ENCODE measurements around the gene ZNRF3.

Gene ZNRF3

DNA sequence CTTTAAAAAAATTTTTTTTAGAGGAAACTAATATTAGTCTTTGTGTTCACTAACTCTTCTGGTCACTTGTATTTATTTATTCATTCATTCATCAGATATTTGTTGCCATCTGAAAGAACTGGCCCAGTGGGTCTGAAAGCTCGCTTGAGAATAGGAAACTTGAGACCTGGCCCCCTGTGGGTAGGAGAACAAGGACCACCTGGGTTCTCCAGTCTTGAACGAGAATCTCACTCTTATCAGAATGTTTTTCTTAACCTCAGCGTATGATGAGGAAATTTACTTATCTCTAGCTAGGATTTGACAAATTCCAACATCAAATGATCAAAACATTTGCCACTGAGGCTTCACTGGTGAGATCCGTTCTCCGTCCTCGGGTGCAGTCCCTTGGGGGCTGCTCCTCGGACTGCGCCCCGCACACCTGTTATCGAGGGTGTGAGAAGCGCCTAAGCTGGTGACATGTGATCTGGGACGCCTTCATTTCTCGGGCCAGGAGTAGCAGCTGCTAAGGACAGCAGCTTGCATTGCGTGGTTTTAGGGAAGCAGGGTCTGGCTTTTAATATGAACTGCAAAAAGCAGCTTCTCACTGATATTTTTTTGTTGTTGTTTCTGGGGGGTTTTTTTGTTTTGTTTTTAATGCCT, 171.9 kb downstream of the ZNRF3 start:
- TF ChIP-seq, protein P1, sequence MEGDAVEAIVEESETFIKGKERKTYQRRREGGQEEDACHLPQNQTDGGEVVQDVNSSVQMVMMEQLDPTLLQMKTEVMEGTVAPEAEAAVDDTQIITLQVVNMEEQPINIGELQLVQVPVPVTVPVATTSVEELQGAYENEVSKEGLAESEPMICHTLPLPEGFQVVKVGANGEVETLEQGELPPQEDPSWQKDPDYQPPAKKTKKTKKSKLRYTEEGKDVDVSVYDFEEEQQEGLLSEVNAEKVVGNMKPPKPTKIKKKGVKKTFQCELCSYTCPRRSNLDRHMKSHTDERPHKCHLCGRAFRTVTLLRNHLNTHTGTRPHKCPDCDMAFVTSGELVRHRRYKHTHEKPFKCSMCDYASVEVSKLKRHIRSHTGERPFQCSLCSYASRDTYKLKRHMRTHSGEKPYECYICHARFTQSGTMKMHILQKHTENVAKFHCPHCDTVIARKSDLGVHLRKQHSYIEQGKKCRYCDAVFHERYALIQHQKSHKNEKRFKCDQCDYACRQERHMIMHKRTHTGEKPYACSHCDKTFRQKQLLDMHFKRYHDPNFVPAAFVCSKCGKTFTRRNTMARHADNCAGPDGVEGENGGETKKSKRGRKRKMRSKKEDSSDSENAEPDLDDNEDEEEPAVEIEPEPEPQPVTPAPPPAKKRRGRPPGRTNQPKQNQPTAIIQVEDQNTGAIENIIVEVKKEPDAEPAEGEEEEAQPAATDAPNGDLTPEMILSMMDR (IDR thresholded peaks at IDR 0.05; ENCODE audit: low read depth, low read length): no peak
- no peak for TF ChIP-seq EZH2phosphoT487 (IDR thresholded peaks at IDR 0.05; ENCODE audit: low read depth)
- no peak overlapping the region for H3K9ac ChIP-seq (ENCODE audit: low read length)
- H2AFZ ChIP-seq (ENCODE audit: low read depth, low read length): no peak overlapping the region
- H3K4me1 ChIP-seq (ENCODE audit: low read length): no peaks in the 10 kb centered on the region
- H3K4me2 ChIP-seq (ENCODE audit: low read length): no peak overlapping the region
- H3K36me3 ChIP-seq (replicated peaks; ENCODE audit: low read depth, low read length): peaks cover 7% of the 10 kb centered on the region
- no peaks in the 10 kb centered on the region; the same call in 1 of the 2 replicates for H4K20me1 ChIP-seq (ENCODE audit: insufficient read depth, low read length)
- H3K27ac ChIP-seq (ENCODE audit: low read length): no peak overlapping the region
- H3K79me2 ChIP-seq (ENCODE audit: low read length): no peaks in the 10 kb centered on the region
- no peaks in the 10 kb centered on the region for H3K9me3 ChIP-seq (ENCODE audit: insufficient read depth, low read length)
- H3K27me3 ChIP-seq (ENCODE audit: low read depth, low read length): no peaks in the 10 kb centered on the region
- H3K4me3 ChIP-seq (ENCODE audit: low read length): no peak overlapping the region

DNA sequence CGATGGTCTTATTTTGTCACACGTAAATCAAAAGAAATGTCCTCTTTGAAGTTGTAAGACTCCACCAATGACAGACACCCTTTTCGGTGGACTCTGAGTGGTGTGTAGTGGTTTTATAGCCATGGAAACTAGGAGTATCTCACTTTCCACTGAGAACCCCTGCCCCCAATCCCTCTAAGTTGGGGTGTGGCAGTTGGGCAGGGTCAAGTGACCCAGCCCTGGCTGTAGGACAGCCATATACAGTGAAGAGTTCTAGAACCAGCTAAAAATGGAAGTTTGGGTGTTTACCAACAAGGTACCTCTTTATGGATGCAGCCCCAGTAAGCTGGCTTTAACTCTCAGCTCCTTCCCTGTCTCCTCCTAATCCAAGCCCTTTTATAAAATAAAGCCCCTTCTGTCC, 173.1 kb downstream of the ZNRF3 start:
- Histone ChIP-seq H3K4me2 (ENCODE audit: low read length) (no peak overlapping the region), H3K27me3 (ENCODE audit: low read depth, low read length) (no peaks in the 10 kb centered on the region), H3K9ac (ENCODE audit: low read length) (no peak overlapping the region), H2AFZ (ENCODE audit: low read depth, low read length) (no peak overlapping the region), H3K4me3 (ENCODE audit: low read length) (no peak overlapping the region), H3K27ac (ENCODE audit: low read length) (no peak overlapping the region), H3K79me2 (ENCODE audit: low read length) (no peaks in the 10 kb centered on the region), H3K36me3 (replicated peaks; ENCODE audit: low read depth, low read length) (no peaks in the 10 kb centered on the region), H4K20me1 (ENCODE audit: insufficient read depth, low read length) (no peaks in the 10 kb centered on the region; the same call in 1 of the 2 replicates), H3K4me1 (ENCODE audit: low read length) (no peaks in the 10 kb centered on the region), H3K9me3 (ENCODE audit: insufficient read depth, low read length) (no peaks in the 10 kb centered on the region)
- TF ChIP-seq, protein P1 (IDR thresholded peaks at IDR 0.05; ENCODE audit: low read depth, low read length): no peak
- TF ChIP-seq EZH2phosphoT487 (IDR thresholded peaks at IDR 0.05; ENCODE audit: low read depth): no peak

DNA sequence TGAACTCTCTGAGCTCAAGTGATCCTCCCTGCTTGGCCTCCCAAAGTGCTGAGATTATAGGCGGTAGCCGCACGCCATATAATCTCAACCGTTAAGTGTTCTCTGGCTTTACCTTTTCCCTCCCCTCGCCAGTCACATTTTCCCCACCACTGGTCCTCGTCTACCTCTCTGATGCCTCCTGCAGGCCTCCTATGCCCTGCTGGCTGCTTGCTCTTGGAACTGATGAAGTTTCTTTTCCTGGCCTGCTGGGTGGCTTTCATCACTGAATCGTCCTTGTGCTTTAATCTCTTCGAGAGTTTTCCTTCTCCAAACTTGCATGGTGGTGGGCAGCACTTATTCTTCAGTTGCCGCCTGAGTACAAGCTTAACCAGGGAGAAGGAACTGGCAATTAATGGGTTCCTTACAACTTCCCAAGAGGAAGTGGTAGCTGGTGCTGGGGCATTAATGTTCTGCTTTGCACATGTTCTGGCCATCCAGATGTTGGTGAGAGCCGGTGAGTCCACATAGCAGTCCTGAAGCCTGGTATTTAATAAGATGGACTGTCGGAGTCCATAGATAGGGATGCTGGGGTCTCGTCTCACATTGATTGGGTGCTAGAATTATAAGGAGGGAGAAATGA, 177.0 kb downstream of the ZNRF3 start:
- no peak overlapping the region for H3K4me2 ChIP-seq (ENCODE audit: low read length)
- no peaks in the 10 kb centered on the region for H3K9me3 ChIP-seq (ENCODE audit: insufficient read depth, low read length)
- H3K27ac ChIP-seq (ENCODE audit: low read length): no peak overlapping the region
- no peaks in the 10 kb centered on the region for H3K79me2 ChIP-seq (ENCODE audit: low read length)
- no peak overlapping the region for H3K4me3 ChIP-seq (ENCODE audit: low read length)
- H3K4me1 ChIP-seq (ENCODE audit: low read length): no peaks in the 10 kb centered on the region
- H3K9ac ChIP-seq (ENCODE audit: low read length): no peak overlapping the region
- no peaks in the 10 kb centered on the region for H4K20me1 ChIP-seq (ENCODE audit: insufficient read depth, low read length)
- H3K36me3 ChIP-seq (replicated peaks; ENCODE audit: low read depth, low read length): no peaks in the 10 kb centered on the region
- peaks cover 8% of the 10 kb centered on the region for H3K27me3 ChIP-seq (ENCODE audit: low read depth, low read length)
- no peak overlapping the region for H2AFZ ChIP-seq (ENCODE audit: low read depth, low read length)
- no peak for TF ChIP-seq EZH2phosphoT487 (IDR thresholded peaks at IDR 0.05; ENCODE audit: low read depth)
- TF ChIP-seq, protein P1 (IDR thresholded peaks at IDR 0.05; ENCODE audit: low read depth, low read length): 0 out of 2 replicates have a peak, but pooled peaks have one; percentile 12

DNA sequence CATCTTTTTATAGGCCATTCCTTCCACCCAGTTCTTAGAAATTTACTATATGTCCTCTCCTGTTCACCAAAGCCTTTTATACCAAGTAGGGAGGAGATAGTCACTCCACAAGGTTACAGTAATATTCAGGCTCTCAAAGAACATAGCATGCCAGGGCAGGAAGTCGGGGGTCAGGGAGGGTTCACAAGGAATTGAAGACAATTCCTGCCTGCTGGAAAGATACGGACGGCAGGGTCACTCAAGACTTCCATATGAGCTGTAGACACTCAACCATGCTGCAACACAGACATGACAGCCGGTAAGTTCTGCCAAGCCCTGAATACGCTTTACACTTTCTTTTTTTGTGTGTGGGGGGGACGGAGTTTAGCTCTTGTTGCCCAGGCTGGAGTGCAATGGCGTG, 177.6 kb downstream of the ZNRF3 start:
- no peak overlapping the region for H3K27ac ChIP-seq (ENCODE audit: low read length)
- no peaks in the 10 kb centered on the region for H4K20me1 ChIP-seq (ENCODE audit: insufficient read depth, low read length)
- TF ChIP-seq EZH2phosphoT487 (IDR thresholded peaks at IDR 0.05; ENCODE audit: low read depth): no peak
- TF ChIP-seq, protein P1 (IDR thresholded peaks at IDR 0.05; ENCODE audit: low read depth, low read length): no peak
- H3K4me3 ChIP-seq (ENCODE audit: low read length): no peak overlapping the region
- H3K4me1 ChIP-seq (ENCODE audit: low read length): no peaks in the 10 kb centered on the region
- no peak overlapping the region for H3K9ac ChIP-seq (ENCODE audit: low read length)
- H3K36me3 ChIP-seq (replicated peaks; ENCODE audit: low read depth, low read length): no peaks in the 10 kb centered on the region
- no peak overlapping the region for H3K4me2 ChIP-seq (ENCODE audit: low read length)
- H3K9me3 ChIP-seq (ENCODE audit: insufficient read depth, low read length): no peaks in the 10 kb centered on the region
- H2AFZ ChIP-seq (ENCODE audit: low read depth, low read length): no peak overlapping the region
- H3K79me2 ChIP-seq (ENCODE audit: low read length): no peaks in the 10 kb centered on the region
- peaks cover 8% of the 10 kb centered on the region for H3K27me3 ChIP-seq (ENCODE audit: low read depth, low read length)
